SK-N-SH (cell line): ENCODE results near the gene KRTAP4-16. TPM values are rescaled to one million over a fixed set of nuclear protein-coding genes. Genes with fewer than 3 reads are reported as not detected.
"Not testable (repeated sequence)": the region's sequence is repeated elsewhere in the genome, so short reads cannot be mapped to it uniquely, and the experiment has no call there.

Experiments used
- CTCF ChIA-PET: fragments of 300-600, 350-600 bp; formaldehyde crosslinking; extraction: SDS; loops from one replicate; lab custom pipeline; 2021; lab: Yijun Ruan, JAX
- POLR2A ChIA-PET: fragments of 350-600 bp; sonication (Branson Sonifier 250); formaldehyde crosslinking; extraction: SDS; loops from one replicate; lab custom pipeline; 2020; ENCODE audit warnings: antibody characterized with exemption, inconsistent platforms; lab: Yijun Ruan, JAX
- DNase-seq: peaks from one replicate; pipeline ENCODE4 v3.0.0; 2012
- H2AFZ ChIP-seq: fragments of 200-600 bp; sonication (generic); 2 replicates; pipeline ENCODE4 v1.8.1; 2016; ENCODE audit warnings: antibody characterized with exemption, mild to moderate bottlenecking, low read depth
- H3F3A ChIP-seq: fragments of 200-600 bp; sonication (generic); replicated peaks from 2 replicates; pipeline ENCODE3; 2016; ENCODE audit warnings: antibody characterized with exemption, mild to moderate bottlenecking; ENCODE audit not compliant: insufficient read depth
- H3K27ac ChIP-seq, 2 experiments: fragments of 200-500 bp in 1 of 2; fragments of 200-600 bp in 1 of 2; sonication (Bioruptor generic) in 1 of 2; sonication (generic), shearing (Covaris generic) in 1 of 2; 2 replicates each; pipeline versions ENCODE4 v1.5.1 to v1.6.1; 2014 to 2016; ENCODE audit warnings: low read depth in 2 of 2, inconsistent platforms in 1 of 2, low read length in 1 of 2, mild to moderate bottlenecking in 1 of 2, mixed read lengths in 1 of 2
- H3K27me3 ChIP-seq: fragments of 200-600 bp; sonication (generic), shearing (Covaris generic); 2 replicates; pipeline ENCODE4 v1.6.1; 2016; ENCODE audit warnings: mixed run types; ENCODE audit not compliant: insufficient read depth
- H3K36me3 ChIP-seq, 2 experiments: fragments of 200-500 bp in 1 of 2; fragments of 200-600 bp in 1 of 2; sonication (Bioruptor generic) in 1 of 2; sonication (generic) in 1 of 2; replicated peaks in 1 of 2; 2 replicates each; pipeline versions ENCODE3 to v1.5.1; 2014 to 2016; ENCODE audit warnings: low read length in 1 of 2, mild to moderate bottlenecking in 1 of 2; ENCODE audit not compliant: insufficient read depth in 2 of 2, control insufficient read depth in 1 of 2
- H3K4me1 ChIP-seq, 2 experiments: fragments of 200-500 bp in 1 of 2; fragments of 200-600 bp in 1 of 2; sonication (Bioruptor generic) in 1 of 2; sonication (generic), shearing (Covaris generic) in 1 of 2; 2 replicates each; pipeline versions ENCODE4 v1.5.1 to v1.6.1; 2014 to 2016; ENCODE audit warnings: low read depth in 1 of 2, low read length in 1 of 2, mixed run types in 1 of 2; ENCODE audit not compliant: insufficient read depth in 2 of 2, control insufficient read depth in 1 of 2
- H3K4me2 ChIP-seq: fragments of 200-600 bp; sonication (generic), shearing (Covaris generic); 2 replicates; pipeline ENCODE4 v1.6.1; 2017; ENCODE audit warnings: mixed run types
- H3K4me3 ChIP-seq, 2 experiments: fragments of 200-500 bp in 1 of 2; fragments of 200-600 bp in 1 of 2; sonication (Bioruptor generic) in 1 of 2; sonication (generic), shearing (Covaris generic) in 1 of 2; 2 replicates each; pipeline versions ENCODE4 v1.5.1 to v1.8.1; 2014 to 2016; ENCODE audit warnings: low read depth in 2 of 2, inconsistent platforms in 1 of 2, low read length in 1 of 2, mild to moderate bottlenecking in 1 of 2, mixed read lengths in 1 of 2, moderate library complexity in 1 of 2
- H3K79me2 ChIP-seq: fragments of 200-600 bp; sonication (generic); 2 replicates; pipeline ENCODE4 v1.8.1; 2017; ENCODE audit warnings: mild to moderate bottlenecking; ENCODE audit not compliant: insufficient read depth
- H3K9ac ChIP-seq: fragments of 200-600 bp; sonication (generic); 2 replicates; pipeline ENCODE4 v1.6.1; 2017; ENCODE audit warnings: mixed run types
- H3K9me2 ChIP-seq: fragments of 200-600 bp; sonication (generic); 2 replicates; pipeline ENCODE4 v1.6.1; 2017; ENCODE audit warnings: mixed run types
- H3K9me3 ChIP-seq: fragments of 200-600 bp; sonication (generic); 2 replicates; pipeline ENCODE4 v1.6.1; 2017; ENCODE audit warnings: mixed run types, mild to moderate bottlenecking, moderate library complexity
- H4K20me1 ChIP-seq: fragments of 200-600 bp; sonication (generic); 2 replicates; pipeline ENCODE4 v1.6.1; 2017; ENCODE audit warnings: mild to moderate bottlenecking, mixed run types; ENCODE audit not compliant: insufficient read depth
- CHD2 ChIP-seq: fragments of 150-350 bp; IDR thresholded peaks from 2 replicates; pipeline ENCODE4 v1.6.1; 2018; ENCODE audit warnings: low read length; ENCODE audit not compliant: partially characterized antibody
- EP300 ChIP-seq, 2 experiments: IDR thresholded peaks; 2 replicates each; pipeline versions ENCODE4 v1.4.0 to v1.6.1; 2012; ENCODE audit warnings: borderline replicate concordance in 1 of 2, low read depth in 1 of 2, low read length in 1 of 2
- EZH2phosphoT487 ChIP-seq: fragments of 200-600 bp; sonication (generic); IDR thresholded peaks from 2 replicates; pipeline ENCODE4 v1.6.1; 2017; ENCODE audit warnings: low read depth, mixed run types, mild to moderate bottlenecking, antibody characterized with exemption, moderate library complexity, borderline replicate concordance
- JUND ChIP-seq: IDR thresholded peaks from 2 replicates; pipeline ENCODE4 v1.4.0; 2012
- MEF2A ChIP-seq: IDR thresholded peaks from 2 replicates; pipeline ENCODE4 v1.4.0; 2012; ENCODE audit warnings: low read depth, borderline replicate concordance
- NFIC ChIP-seq: IDR thresholded peaks from 2 replicates; pipeline ENCODE4 v1.4.0; 2012; ENCODE audit warnings: borderline replicate concordance
- RAD21 ChIP-seq: IDR thresholded peaks from 2 replicates; pipeline ENCODE4 v1.6.1; 2012; ENCODE audit warnings: mild to moderate bottlenecking, low read length
- RCOR1 ChIP-seq: fragments of 150-350 bp; IDR thresholded peaks from 2 replicates; pipeline ENCODE4 v1.6.1; 2017; ENCODE audit warnings: antibody characterized with exemption, low read length
- RXRA ChIP-seq: IDR thresholded peaks from 2 replicates; pipeline ENCODE4 v1.4.0; 2012; ENCODE audit warnings: low read depth, mild to moderate bottlenecking, borderline replicate concordance
- SMC3 ChIP-seq: IDR thresholded peaks from 2 replicates; pipeline ENCODE4 v1.6.1; 2012; ENCODE audit warnings: low read depth, low read length, improper control_type of control experiment
- TAF1 ChIP-seq: IDR thresholded peaks from 2 replicates; pipeline ENCODE4 v1.6.1; 2012; ENCODE audit warnings: low read depth, mild to moderate bottlenecking, low read length, moderate library complexity, borderline replicate concordance
- TEAD4 ChIP-seq: IDR thresholded peaks from 2 replicates; pipeline ENCODE4 v1.4.0; 2012; ENCODE audit warnings: mild to moderate bottlenecking, borderline replicate concordance; ENCODE audit not compliant: insufficient read depth
- YY1 ChIP-seq: IDR thresholded peaks from 2 replicates; pipeline ENCODE4 v1.4.0; 2012; ENCODE audit warnings: low read depth, mild to moderate bottlenecking
- WGBS: methylation state at CpG from one replicate; pipeline ENCODE4 v1.1.6; 2017; ENCODE audit warnings: low lambda C conversion rate; 5-methylcytosine and 5-hydroxymethylcytosine counted together
- polyA plus RNA-seq, 3 experiments: library from polyadenylated mRNA; depleted of rRNA; stranded (reverse); fragments of >200 nt; gene quantifications; 2 replicates each; pipeline ENCODE4 v1.2.3, GENCODE V29; 2012
- TF ChIP-seq, protein P1 (sequence below): fragments of 150-350 bp; IDR thresholded peaks from 2 replicates; pipeline ENCODE4 v1.6.1; 2016; ENCODE audit warnings: mild to moderate bottlenecking, low read depth, low read length
- TF ChIP-seq, protein P2 (sequence below): fragments of 200-600 bp; sonication (generic); IDR thresholded peaks from 2 replicates; pipeline ENCODE4 v1.6.1; 2017; ENCODE audit warnings: antibody characterized with exemption, mild to moderate bottlenecking, moderate library complexity
- TF ChIP-seq, protein P3 (sequence below): fragments of 150-350 bp; IDR thresholded peaks from 2 replicates; pipeline ENCODE4 v1.6.1; 2017; ENCODE audit warnings: antibody characterized with exemption, low read length, low read depth, borderline replicate concordance
- TF ChIP-seq, protein P4 (sequence below): IDR thresholded peaks from 2 replicates; pipeline ENCODE4 v1.4.0; 2012; ENCODE audit warnings: low read depth

Gene KRTAP4-16
- polyA plus RNA-seq, 1 of the 3 experiments (the other 2 are of a cell fraction), result not detected

DNA sequence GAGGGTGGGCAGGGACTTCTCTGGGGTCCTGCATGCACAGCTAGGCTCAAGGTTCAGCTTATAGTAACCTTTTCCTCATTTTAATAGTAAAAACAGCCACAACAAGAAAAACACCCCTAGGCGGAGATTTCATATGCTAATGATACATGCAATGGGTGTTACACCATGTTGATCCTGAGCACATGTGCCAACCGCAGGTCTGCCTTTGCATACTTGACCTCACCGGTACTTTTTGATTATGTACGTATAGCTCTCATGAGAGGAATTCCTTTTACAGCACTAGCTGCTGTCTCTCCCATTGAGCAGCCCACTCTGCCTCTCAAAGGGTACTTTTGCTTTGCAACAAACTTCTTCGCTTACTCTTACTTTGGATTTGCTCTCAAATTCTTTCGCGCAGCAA lies 6.0 kb downstream of the KRTAP4-16 start:
- Histone ChIP-seq H3K9me3 (no peaks in the 10 kb centered on the region), H3K27ac (no peak overlapping the region), H3K4me3 (no peak overlapping the region), H2AFZ (no peak overlapping the region), H3K4me1 (peaks cover 0 to 5% of the 10 kb centered on the region in 2 experiments; a peak in 1 of 4 replicates), H4K20me1 (no peaks in the 10 kb centered on the region), H3F3A (peaks cover 6% of the 10 kb centered on the region), H3K4me2 (no peak overlapping the region), H3K79me2 (no peaks in the 10 kb centered on the region), H3K36me3 (no peaks in the 10 kb centered on the region), H3K27me3 (no peaks in the 10 kb centered on the region), H3K9me2 (no peaks in the 10 kb centered on the region), H3K9ac (no peak overlapping the region)
- CTCF ChIA-PET, result no interaction called here
- POLR2A ChIA-PET, result no interaction called here
- TF ChIP-seq SMC3, result no peak
- TF ChIP-seq, protein P1, sequence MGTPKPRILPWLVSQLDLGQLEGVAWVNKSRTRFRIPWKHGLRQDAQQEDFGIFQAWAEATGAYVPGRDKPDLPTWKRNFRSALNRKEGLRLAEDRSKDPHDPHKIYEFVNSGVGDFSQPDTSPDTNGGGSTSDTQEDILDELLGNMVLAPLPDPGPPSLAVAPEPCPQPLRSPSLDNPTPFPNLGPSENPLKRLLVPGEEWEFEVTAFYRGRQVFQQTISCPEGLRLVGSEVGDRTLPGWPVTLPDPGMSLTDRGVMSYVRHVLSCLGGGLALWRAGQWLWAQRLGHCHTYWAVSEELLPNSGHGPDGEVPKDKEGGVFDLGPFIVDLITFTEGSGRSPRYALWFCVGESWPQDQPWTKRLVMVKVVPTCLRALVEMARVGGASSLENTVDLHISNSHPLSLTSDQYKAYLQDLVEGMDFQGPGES, result no peak
- no peak for TF ChIP-seq NFIC
- TF ChIP-seq RAD21, result no peak
- no peak for TF ChIP-seq RXRA
- TF ChIP-seq TEAD4, result no peak
- TF ChIP-seq, protein P2, sequence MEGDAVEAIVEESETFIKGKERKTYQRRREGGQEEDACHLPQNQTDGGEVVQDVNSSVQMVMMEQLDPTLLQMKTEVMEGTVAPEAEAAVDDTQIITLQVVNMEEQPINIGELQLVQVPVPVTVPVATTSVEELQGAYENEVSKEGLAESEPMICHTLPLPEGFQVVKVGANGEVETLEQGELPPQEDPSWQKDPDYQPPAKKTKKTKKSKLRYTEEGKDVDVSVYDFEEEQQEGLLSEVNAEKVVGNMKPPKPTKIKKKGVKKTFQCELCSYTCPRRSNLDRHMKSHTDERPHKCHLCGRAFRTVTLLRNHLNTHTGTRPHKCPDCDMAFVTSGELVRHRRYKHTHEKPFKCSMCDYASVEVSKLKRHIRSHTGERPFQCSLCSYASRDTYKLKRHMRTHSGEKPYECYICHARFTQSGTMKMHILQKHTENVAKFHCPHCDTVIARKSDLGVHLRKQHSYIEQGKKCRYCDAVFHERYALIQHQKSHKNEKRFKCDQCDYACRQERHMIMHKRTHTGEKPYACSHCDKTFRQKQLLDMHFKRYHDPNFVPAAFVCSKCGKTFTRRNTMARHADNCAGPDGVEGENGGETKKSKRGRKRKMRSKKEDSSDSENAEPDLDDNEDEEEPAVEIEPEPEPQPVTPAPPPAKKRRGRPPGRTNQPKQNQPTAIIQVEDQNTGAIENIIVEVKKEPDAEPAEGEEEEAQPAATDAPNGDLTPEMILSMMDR, result no peak
- no peak for TF ChIP-seq CHD2
- no peak for TF ChIP-seq JUND
- TF ChIP-seq YY1, result no peak
- no peak for TF ChIP-seq EP300 (IDR thresholded peaks at IDR 0.05; ENCODE audit: borderline replicate concordance in 1 of 2, low read depth in 1 of 2, low read length in 1 of 2)
- no peak for TF ChIP-seq MEF2A
- no peak for TF ChIP-seq TAF1
- TF ChIP-seq, protein P3, sequence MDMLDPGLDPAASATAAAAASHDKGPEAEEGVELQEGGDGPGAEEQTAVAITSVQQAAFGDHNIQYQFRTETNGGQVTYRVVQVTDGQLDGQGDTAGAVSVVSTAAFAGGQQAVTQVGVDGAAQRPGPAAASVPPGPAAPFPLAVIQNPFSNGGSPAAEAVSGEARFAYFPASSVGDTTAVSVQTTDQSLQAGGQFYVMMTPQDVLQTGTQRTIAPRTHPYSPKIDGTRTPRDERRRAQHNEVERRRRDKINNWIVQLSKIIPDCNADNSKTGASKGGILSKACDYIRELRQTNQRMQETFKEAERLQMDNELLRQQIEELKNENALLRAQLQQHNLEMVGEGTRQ, result no peak
- TF ChIP-seq RCOR1, result no peak
- TF ChIP-seq EZH2phosphoT487, result no peak
- TF ChIP-seq, protein P4, sequence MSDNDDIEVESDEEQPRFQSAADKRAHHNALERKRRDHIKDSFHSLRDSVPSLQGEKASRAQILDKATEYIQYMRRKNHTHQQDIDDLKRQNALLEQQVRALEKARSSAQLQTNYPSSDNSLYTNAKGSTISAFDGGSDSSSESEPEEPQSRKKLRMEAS, result no peak
- WGBS, result 51% methylated on average over 7 of the region's 7 CpGs
- no peak for DNase-seq

DNA sequence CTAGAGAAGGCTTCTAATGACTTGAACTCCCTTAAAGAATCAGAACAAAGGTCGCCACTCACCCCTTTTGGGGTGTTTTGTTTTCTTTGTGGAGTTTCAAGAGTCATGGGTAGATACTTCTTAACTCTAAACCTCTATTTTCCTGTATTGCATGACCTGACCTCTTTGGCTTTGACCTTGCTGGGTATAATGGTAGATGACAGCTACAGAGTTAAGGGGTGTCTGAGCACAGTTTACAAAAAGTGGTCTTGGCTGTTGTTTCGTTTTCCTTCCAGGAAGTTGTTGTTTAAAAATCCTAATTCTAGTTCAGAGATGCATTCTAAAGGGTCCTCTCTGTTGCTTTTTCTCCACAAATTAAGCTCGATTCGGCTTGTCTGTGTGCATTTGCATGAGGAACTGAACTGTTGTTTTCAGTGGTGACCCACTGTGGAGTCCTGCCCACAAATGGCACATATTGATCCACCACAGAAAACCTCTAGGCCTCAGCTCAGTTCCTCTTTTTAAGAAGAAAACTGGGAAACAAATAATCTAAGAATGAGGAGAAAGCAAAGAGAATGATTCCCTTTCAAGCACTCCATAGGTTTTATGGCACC lies 13.2 kb downstream of the KRTAP4-16 start:
- 9% methylated on average over 4 of the region's 4 CpGs for WGBS
- not testable (repeated sequence) for H3K9me2 ChIP-seq, H3K9ac ChIP-seq

DNA sequence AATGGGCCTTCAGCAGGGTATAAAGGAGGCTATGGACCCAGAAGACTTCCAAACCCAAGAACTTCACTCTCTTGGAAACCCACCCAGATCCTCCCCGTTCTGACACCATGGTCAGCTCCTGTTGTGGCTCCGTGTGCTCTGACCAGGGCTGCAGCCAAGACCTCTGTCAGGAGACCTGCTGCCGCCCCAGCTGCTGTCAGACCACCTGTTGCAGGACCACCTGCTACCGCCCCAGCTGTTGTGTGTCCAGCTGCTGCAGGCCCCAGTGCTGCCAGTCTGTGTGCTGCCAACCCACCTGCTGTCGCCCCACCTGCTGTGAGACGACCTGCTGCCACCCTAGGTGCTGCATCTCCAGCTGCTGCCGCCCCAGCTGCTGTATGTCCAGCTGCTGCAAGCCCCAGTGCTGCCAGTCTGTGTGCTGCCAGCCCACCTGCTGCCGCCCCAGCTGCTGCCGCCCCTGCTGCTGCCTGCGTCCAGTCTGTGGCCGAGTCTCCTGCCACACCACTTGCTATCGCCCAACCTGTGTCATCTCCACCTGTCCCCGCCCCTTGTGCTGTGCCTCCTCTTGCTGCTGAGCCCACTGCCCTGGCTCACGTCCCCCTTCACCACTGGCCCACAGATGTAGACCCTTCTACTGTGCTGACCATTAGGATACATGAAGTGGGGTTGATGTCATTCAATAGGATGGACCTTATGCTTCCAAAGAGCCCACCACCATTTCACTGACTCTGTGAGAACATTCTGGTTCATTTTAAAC lies 17.7 kb downstream of the KRTAP4-16 start, which contains the start of gene KRTAP4-7:
Gene KRTAP4-7, plus strand, starts transcription at position 51 of the 757 bp plus-strand sequence. Its CDS starts 57 bp downstream, at position 108.
- WGBS, result 32% methylated on average over 4 of the region's 14 CpGs
- H3F3A ChIP-seq, H3K36me3 ChIP-seq, H3K27me3 ChIP-seq, DNase-seq, H3K4me1 ChIP-seq, H3K4me2 ChIP-seq, CTCF ChIA-PET, H3K79me2 ChIP-seq, H3K9me2 ChIP-seq, H2AFZ ChIP-seq, H3K27ac ChIP-seq, H4K20me1 ChIP-seq, H3K9ac ChIP-seq, POLR2A ChIA-PET, H3K9me3 ChIP-seq, H3K4me3 ChIP-seq: not testable (repeated sequence)

More for the DNA sequence above, 13.2 kb downstream of the KRTAP4-16 start:
- H2AFZ ChIP-seq, H3K79me2 ChIP-seq, H3K4me2 ChIP-seq, CTCF ChIA-PET, DNase-seq, H3K27ac ChIP-seq, H3K27me3 ChIP-seq, H4K20me1 ChIP-seq, POLR2A ChIA-PET, H3K4me3 ChIP-seq, H3K4me1 ChIP-seq, H3K36me3 ChIP-seq, H3K9me3 ChIP-seq, H3F3A ChIP-seq: not testable (repeated sequence)
